Natural killer cell (primary cell): ENCODE data around the gene LCE4A. TPM values are rescaled to one million over a fixed set of nuclear protein-coding genes. Genes with fewer than 3 reads are reported as not detected.

ENCODE experiments used
- ATAC-seq, 3 donors: fragments of 150-1000 bp in 2 of 3; fragments of 200-7000 bp in 1 of 3; cut with Tn5 transposase; 1 replicate in 1 of 3; 2 replicates in 2 of 3; pipeline ENCODE4 v1.10.0; 2021; ENCODE audit warnings: mild to moderate bottlenecking in 2 of 3, moderate library complexity in 2 of 3
- DNase-seq, 2 donors: peaks; one replicate each; pipeline versions ENCODE4 v3.0.0 to v3.0.0-alpha.2; 2013 to 2021; ENCODE audit warnings: mixed read lengths in 1 of 2
- H3K27ac ChIP-seq: one replicate; pipeline ENCODE4 v1.5.1; 2013; ENCODE audit warnings: mild to moderate bottlenecking, low read length
- H3K27me3 ChIP-seq: one replicate; pipeline ENCODE4 v1.6.1; 2013; ENCODE audit warnings: low read length; ENCODE audit not compliant: control insufficient read depth, insufficient read depth
- H3K36me3 ChIP-seq: one replicate; pipeline ENCODE4 v1.6.1; 2013; ENCODE audit warnings: low read length; ENCODE audit not compliant: control insufficient read depth, insufficient read depth
- H3K4me1 ChIP-seq: one replicate; pipeline ENCODE4 v1.6.1; 2013; ENCODE audit warnings: low read length; ENCODE audit not compliant: control insufficient read depth, insufficient read depth
- H3K4me3 ChIP-seq: one replicate; pipeline ENCODE4 v1.5.1; 2013; ENCODE audit warnings: low read length
- H3K9me3 ChIP-seq: one replicate; pipeline ENCODE4 v1.6.1; 2013; ENCODE audit warnings: low read length; ENCODE audit not compliant: control insufficient read depth, insufficient read depth
- H3K27ac Mint-ChIP-seq, 2 donors: one replicate each; pipeline ENCODE4 v1.8.0; 2022; ENCODE audit warnings: mild to moderate bottlenecking in 2 of 2, mixed read lengths in 2 of 2, moderate library complexity in 1 of 2
- H3K27me3 Mint-ChIP-seq, 2 donors: one replicate each; pipeline ENCODE4 v1.8.0; 2022; ENCODE audit warnings: low read depth in 2 of 2, mixed read lengths in 2 of 2
- H3K36me3 Mint-ChIP-seq: one replicate; pipeline ENCODE4 v1.8.0; 2022; ENCODE audit warnings: mixed read lengths
- H3K4me1 Mint-ChIP-seq, 2 donors: one replicate each; pipeline ENCODE4 v1.8.0; 2022; ENCODE audit warnings: mixed read lengths in 2 of 2
- H3K4me3 Mint-ChIP-seq: one replicate; pipeline ENCODE4 v1.8.0; 2022; ENCODE audit warnings: mild to moderate bottlenecking, moderate library complexity, mixed read lengths
- H3K9me3 Mint-ChIP-seq, 2 donors: one replicate each; pipeline ENCODE4 v1.8.0; 2022; ENCODE audit warnings: mixed read lengths in 2 of 2
- WGBS: methylation state at CpG from one replicate; pipeline ENCODE4 v1.1.7; 2013; ENCODE audit warnings: missing lambda C conversion rate; ENCODE audit not compliant: insufficient coverage; 5-methylcytosine and 5-hydroxymethylcytosine counted together
- intact Hi-C: fragments of 100-400 bp; cut with micrococcal nuclease; formaldehyde crosslinking; loops from one replicate; pipeline ENCODE4 v1.14.2; 2022
- total RNA-seq, 4 donors: library from RNA; stranded (reverse); fragments of 120-200 nt in 1 of 4; gene quantifications; one replicate each; pipeline versions ENCODE4 v1.2.3 to v1.2.4, GENCODE V29; 2013 to 2022
- TF ChIP-seq, protein P1 (sequence below): fragments of 200-600 bp; IDR thresholded peaks from one replicate; pipeline ENCODE4 v1.8.0; 2022; ENCODE audit warnings: antibody characterized with exemption

LCE4A gene
- total RNA-seq, 3 donors from 2014 or later (not counting 1 experiment from before 2014, with no cell fraction given) = not detected

DNA sequence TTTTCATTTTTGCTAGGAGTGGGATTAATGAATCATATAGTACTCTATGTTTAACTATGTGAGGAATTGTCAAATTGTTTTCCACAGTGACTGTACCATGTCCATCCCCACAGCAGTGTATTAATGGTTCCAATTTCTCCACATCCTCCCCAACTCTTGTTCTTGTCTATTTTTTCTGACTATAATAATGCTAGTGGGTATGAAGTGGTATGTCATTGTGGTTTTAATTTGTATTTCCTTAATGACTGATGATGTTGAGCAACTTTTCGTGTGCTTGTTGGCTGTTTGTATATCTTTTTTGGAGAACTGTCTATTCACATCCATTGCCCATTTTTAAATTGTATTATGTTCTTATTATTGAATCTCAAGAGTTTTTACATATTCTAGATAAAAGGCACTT is 39.9 kb downstream of the LCE4A start:
- DNase-seq = no peak
- no peak overlapping the region for H3K27ac ChIP-seq
- no peak overlapping the region for H3K4me3 ChIP-seq
- Mint-ChIP-seq H3K4me3 (no peak overlapping the region), H3K9me3 (peaks cover 0 to 5% of the 10 kb centered on the region in 2 donors), H3K27ac (no peak overlapping the region), H3K4me1 (no peaks in the 10 kb centered on the region), H3K27me3 (peaks cover 33 to 80% of the 10 kb centered on the region in 2 donors), H3K36me3 (no peaks in the 10 kb centered on the region)
- H3K4me1 ChIP-seq = no peaks in the 10 kb centered on the region
- intact Hi-C loops = no loop called here
- no peaks in the 10 kb centered on the region for H3K27me3 ChIP-seq
- TF ChIP-seq, protein P1, sequence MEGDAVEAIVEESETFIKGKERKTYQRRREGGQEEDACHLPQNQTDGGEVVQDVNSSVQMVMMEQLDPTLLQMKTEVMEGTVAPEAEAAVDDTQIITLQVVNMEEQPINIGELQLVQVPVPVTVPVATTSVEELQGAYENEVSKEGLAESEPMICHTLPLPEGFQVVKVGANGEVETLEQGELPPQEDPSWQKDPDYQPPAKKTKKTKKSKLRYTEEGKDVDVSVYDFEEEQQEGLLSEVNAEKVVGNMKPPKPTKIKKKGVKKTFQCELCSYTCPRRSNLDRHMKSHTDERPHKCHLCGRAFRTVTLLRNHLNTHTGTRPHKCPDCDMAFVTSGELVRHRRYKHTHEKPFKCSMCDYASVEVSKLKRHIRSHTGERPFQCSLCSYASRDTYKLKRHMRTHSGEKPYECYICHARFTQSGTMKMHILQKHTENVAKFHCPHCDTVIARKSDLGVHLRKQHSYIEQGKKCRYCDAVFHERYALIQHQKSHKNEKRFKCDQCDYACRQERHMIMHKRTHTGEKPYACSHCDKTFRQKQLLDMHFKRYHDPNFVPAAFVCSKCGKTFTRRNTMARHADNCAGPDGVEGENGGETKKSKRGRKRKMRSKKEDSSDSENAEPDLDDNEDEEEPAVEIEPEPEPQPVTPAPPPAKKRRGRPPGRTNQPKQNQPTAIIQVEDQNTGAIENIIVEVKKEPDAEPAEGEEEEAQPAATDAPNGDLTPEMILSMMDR = no peak
- ATAC-seq = no peak
- H3K36me3 ChIP-seq = no peaks in the 10 kb centered on the region
- no CpG with 5 or more reads among the region's 1 CpG for WGBS
- no peaks in the 10 kb centered on the region for H3K9me3 ChIP-seq

DNA sequence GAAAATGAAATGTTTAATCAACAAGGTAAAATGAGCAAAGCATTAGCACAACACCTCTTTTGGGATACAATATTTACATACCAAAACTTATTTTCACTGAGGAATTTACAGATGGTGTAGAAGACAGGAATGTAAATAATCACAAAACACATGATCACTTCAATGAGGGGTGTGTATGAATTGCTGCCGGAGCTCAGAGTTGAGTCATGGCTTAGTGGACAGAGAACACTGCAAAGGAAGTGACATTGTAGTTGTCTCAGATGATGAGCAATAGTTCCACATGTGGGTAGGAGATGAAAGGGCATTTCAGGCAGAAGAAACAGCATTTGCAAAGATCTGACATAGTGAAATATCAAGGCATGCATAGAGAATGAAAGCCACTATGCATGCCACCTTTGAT is 44.3 kb downstream of the LCE4A start:
- Histone ChIP-seq H3K36me3 (no peaks in the 10 kb centered on the region), H3K9me3 (no peaks in the 10 kb centered on the region), H3K4me1 (no peaks in the 10 kb centered on the region), H3K4me3 (no peak overlapping the region), H3K27me3 (peaks cover 2% of the 10 kb centered on the region), H3K27ac (no peak overlapping the region)
- H3K27ac Mint-ChIP-seq = no peak overlapping the region
- TF ChIP-seq, protein P1 = no peak
- no peaks in the 10 kb centered on the region for H3K9me3 Mint-ChIP-seq
- WGBS = 62% methylated on average over 1 of the region's 1 CpG
- intact Hi-C loops = no loop called here
- ATAC-seq (no peak), DNase-seq (no peak)
- H3K36me3 Mint-ChIP-seq = no peaks in the 10 kb centered on the region
- H3K27me3 Mint-ChIP-seq = peaks cover 26 to 74% of the 10 kb centered on the region in 2 donors
- H3K4me1 Mint-ChIP-seq = no peaks in the 10 kb centered on the region
- no peak overlapping the region for H3K4me3 Mint-ChIP-seq

DNA sequence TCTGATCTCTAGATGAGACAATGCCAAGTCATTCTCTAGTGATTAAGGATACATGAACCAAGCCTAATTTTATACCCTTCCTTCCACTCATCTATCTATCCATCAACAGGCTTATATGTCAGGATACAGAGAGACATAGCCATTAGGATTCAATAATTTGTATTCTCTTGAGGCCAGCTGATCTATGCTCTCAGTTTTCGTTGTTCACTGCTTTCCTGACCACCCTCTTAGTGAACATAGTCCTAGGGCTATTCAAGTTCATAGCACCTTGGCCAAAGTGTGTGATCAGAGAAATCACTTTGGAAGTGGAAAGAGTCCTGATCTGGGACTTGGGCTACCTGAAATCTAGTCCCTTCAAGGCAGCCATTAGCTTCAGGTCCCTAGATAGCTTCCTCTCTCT is 45.6 kb downstream of the LCE4A start:
- Histone ChIP-seq H3K9me3 (no peaks in the 10 kb centered on the region), H3K36me3 (no peaks in the 10 kb centered on the region), H3K4me1 (no peaks in the 10 kb centered on the region), H3K4me3 (no peak overlapping the region), H3K27me3 (peaks cover 2% of the 10 kb centered on the region), H3K27ac (no peak overlapping the region)
- Mint-ChIP-seq H3K36me3 (no peaks in the 10 kb centered on the region), H3K4me3 (no peak overlapping the region), H3K27ac (no peak overlapping the region), H3K4me1 (no peaks in the 10 kb centered on the region), H3K9me3 (no peaks in the 10 kb centered on the region), H3K27me3 (peaks cover 24 to 62% of the 10 kb centered on the region in 2 donors)
- TF ChIP-seq, protein P1 = no peak
- ATAC-seq = no peak
- intact Hi-C loops = no loop called here
- WGBS = 33% methylated on average over 1 of the region's 1 CpG
- DNase-seq = no peak

DNA sequence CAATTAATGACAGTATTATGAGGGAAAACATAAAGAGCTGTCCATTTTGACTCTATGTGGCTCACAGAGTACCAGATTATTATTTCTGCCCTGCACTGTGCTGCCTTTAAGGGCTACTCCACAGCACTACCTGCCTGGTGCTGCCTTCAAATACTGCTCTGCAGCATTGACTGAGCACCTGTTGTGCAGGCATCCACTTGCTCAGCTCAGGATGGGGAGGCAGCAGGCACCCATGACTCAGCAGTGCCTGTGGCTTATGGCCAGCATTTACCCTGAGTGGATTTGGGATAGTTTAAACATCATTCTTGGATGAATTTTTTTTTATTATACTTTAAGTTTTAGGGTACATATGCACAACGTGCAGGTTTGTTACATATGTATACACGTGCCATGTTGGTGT is 48.9 kb downstream of the LCE4A start:
- H3K36me3 Mint-ChIP-seq = no peaks in the 10 kb centered on the region
- peaks cover 2% of the 10 kb centered on the region for H3K27me3 ChIP-seq
- no peak for DNase-seq
- H3K4me3 Mint-ChIP-seq = no peak overlapping the region
- intact Hi-C loops = no loop called here
- no peaks in the 10 kb centered on the region for H3K4me1 Mint-ChIP-seq
- TF ChIP-seq, protein P1 = no peak
- H3K9me3 ChIP-seq = no peaks in the 10 kb centered on the region
- peaks cover 12 to 46% of the 10 kb centered on the region in 2 donors for H3K27me3 Mint-ChIP-seq
- no peaks in the 10 kb centered on the region for H3K36me3 ChIP-seq
- H3K27ac Mint-ChIP-seq = no peak overlapping the region
- no peak overlapping the region for H3K27ac ChIP-seq
- no CpG with 5 or more reads among the region's 2 CpGs for WGBS
- H3K4me3 ChIP-seq = no peak overlapping the region
- no peaks in the 10 kb centered on the region for H3K4me1 ChIP-seq
- ATAC-seq = no peak
- H3K9me3 Mint-ChIP-seq = no peaks in the 10 kb centered on the region
